Measurements from ENCODE around the gene SLC7A10. TPM values are rescaled to one million over a fixed set of nuclear protein-coding genes. Genes with fewer than 3 reads are reported as not detected.

SLC7A10 gene
- total and polyA plus RNA-seq, 3 donors from 2014 or later = 2.1 to 5.8 (median 3.0) TPM

DNA sequence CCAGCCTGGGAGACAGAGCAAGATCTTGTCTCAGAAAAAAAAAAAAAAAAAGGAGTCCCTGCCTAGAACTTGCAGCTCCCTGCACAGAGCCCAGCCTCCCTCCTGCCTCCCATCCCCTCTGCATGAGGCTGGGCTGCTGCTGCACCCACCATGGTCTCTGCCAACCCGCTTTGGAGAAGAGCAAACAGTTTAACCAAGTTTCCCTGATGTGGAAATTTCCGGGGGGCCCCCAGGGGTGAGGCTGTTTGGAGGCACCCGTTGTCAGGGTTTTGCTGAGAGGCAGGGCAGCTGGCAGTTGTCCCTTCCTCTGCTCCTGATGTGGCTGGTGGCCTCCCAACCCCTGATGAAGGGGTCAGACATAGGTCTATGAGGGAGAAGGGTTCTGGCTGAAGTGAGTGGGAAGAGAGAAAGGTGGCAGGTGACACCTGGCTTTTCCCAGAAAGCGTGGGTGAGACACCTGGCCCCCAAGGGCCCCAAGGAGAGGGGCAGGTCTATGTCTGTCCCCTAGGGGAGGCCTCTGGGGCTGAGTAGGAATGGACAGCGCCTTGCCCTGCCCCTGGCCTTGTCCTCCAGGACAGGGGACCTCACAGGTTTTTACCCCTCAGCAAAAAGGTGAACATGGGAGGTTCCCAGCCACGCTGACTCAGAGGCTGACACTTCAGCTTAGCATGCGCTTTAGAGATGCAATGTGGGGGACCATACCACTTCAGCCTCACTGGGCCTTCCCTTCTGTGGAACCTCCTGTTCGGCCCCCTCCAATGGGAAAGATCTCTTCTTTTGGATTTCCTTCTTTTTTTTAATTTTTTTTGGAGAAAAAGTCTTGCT, 26.0 kb downstream of the SLC7A10 start:
- DNase-seq = no peak
- Histone ChIP-seq H3K36me3 (ENCODE audit: low read depth, missing control alignments) (no peaks in the 10 kb centered on the region), H3K27ac (no peak overlapping the region), H3K9me3 (no peaks in the 10 kb centered on the region), H3K4me1 (peaks cover 8% of the 10 kb centered on the region), H3K4me3 (no peak overlapping the region), H3K27me3 (no peaks in the 10 kb centered on the region)
- no peak for TF ChIP-seq POLR2A (IDR thresholded peaks at IDR 0.05)
- TF ChIP-seq, protein P1, sequence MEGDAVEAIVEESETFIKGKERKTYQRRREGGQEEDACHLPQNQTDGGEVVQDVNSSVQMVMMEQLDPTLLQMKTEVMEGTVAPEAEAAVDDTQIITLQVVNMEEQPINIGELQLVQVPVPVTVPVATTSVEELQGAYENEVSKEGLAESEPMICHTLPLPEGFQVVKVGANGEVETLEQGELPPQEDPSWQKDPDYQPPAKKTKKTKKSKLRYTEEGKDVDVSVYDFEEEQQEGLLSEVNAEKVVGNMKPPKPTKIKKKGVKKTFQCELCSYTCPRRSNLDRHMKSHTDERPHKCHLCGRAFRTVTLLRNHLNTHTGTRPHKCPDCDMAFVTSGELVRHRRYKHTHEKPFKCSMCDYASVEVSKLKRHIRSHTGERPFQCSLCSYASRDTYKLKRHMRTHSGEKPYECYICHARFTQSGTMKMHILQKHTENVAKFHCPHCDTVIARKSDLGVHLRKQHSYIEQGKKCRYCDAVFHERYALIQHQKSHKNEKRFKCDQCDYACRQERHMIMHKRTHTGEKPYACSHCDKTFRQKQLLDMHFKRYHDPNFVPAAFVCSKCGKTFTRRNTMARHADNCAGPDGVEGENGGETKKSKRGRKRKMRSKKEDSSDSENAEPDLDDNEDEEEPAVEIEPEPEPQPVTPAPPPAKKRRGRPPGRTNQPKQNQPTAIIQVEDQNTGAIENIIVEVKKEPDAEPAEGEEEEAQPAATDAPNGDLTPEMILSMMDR (IDR thresholded peaks at IDR 0.05) = no peak
- 76 to 77% methylated on average over 8 of the region's 8 CpGs for WGBS, 2 donors
- intact Hi-C loops (cut with DNase I; ENCODE audit: low total_unique reads) = no loop called here

DNA sequence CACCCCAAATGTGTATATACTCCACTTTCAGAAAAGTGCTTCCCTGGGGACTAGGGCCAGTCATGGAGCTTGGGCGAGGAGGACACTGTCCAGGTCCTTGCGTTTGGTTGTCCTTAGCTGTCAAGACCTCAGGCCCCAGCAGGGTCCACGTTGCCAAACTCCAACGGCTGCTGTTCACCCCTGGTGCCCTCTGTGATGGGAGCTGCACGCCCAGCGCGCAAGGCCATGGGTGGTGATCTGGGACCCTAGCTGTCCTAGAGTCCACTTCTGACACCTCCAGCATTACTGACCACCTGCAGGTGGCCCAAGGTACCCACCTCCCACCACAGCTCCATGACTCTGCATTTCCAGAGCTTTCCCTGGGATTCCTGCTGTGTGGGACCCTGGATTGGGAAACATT, 27.5 kb downstream of the SLC7A10 start:
- no peak for DNase-seq
- Histone ChIP-seq H3K4me1 (peaks cover 8% of the 10 kb centered on the region), H3K9me3 (no peaks in the 10 kb centered on the region), H3K36me3 (ENCODE audit: low read depth, missing control alignments) (no peaks in the 10 kb centered on the region), H3K4me3 (no peak overlapping the region), H3K27me3 (no peaks in the 10 kb centered on the region), H3K27ac (no peak overlapping the region)
- intact Hi-C loops (cut with DNase I; ENCODE audit: low total_unique reads) = no loop called here
- TF ChIP-seq, protein P1 (IDR thresholded peaks at IDR 0.05) = no peak
- no peak for TF ChIP-seq POLR2A (IDR thresholded peaks at IDR 0.05)
- 90 to 97% methylated on average over 4 to 7 of the region's 7 CpGs for WGBS, 2 donors

DNA sequence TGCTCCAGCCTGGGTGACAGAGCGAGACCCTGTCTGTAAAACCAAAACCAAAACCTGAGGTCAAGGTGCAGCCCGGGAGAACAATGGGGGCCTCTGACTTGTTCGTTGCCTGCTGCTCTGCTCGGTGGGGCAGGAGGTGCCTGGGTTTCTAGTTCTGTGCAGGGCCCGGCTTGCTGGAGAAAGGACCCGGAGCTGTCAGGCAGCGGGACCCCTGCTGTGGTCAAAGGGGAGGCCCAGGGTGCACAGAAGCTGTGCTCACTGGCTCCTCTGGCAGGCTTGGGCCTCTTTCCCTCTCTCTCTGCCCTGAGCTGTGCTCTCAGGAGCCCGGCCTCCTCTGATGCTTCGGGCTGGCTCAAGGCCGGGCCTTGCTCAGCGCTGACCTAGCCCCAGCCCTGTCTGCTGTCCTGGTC, 28.1 kb downstream of the SLC7A10 start:
- intact Hi-C loops (cut with DNase I; ENCODE audit: low total_unique reads) = no loop called here
- no peak for DNase-seq
- Histone ChIP-seq H3K4me1 (peaks cover 8% of the 10 kb centered on the region), H3K36me3 (ENCODE audit: low read depth, missing control alignments) (no peaks in the 10 kb centered on the region), H3K27me3 (no peaks in the 10 kb centered on the region), H3K27ac (no peak overlapping the region), H3K4me3 (no peak overlapping the region), H3K9me3 (no peaks in the 10 kb centered on the region)
- WGBS, 2 donors = 95 to 96% methylated on average over 9 to 10 of the region's 11 CpGs
- TF ChIP-seq, protein P1 (IDR thresholded peaks at IDR 0.05) = no peak
- no peak for TF ChIP-seq POLR2A (IDR thresholded peaks at IDR 0.05)

DNA sequence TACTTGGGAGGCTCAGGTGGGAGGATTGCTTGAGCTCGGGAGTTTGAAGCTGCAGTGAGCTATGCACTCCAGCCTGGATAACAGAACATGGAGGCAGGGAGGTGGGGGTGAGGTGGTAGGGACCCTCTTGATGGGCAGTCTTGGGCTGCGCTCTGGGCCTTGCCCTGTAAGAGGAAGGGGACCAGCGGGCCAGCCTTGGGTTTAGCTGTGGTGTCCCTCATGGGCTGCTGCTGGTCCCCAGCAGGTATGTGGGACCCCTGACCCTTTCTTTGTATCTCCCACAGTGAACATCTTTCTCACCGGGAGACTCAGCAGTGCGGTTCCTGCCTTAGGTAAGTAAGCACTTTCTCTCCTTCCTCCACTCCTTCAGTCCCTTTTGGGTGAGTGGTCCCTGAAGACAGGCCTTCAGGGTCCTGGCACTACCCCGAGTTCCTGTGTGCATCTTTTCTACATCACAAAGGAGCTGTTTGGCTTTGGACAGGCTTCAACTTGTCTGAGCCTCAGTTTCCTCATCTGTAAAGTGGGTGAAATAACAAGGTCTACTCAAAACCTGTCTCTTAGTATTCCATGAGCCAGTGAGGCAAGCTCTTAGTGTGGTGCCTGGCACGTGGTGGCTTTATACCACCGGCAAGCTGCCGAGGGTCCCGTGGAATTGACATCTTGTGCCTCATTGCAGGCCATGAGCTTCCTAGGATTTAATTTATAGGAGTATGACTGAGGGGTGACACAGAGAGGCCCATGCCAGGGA, 29.0 kb downstream of the SLC7A10 start:
- no peak for TF ChIP-seq POLR2A (IDR thresholded peaks at IDR 0.05)
- TF ChIP-seq, protein P1 (IDR thresholded peaks at IDR 0.05) = no peak
- 92 to 94% methylated on average over 10 of the region's 10 CpGs for WGBS, 2 donors
- intact Hi-C loops (cut with DNase I; ENCODE audit: low total_unique reads) = no loop called here
- no peak overlapping the region for H3K4me3 ChIP-seq
- H3K9me3 ChIP-seq = no peaks in the 10 kb centered on the region
- H3K4me1 ChIP-seq = peaks cover 8% of the 10 kb centered on the region
- no peaks in the 10 kb centered on the region for H3K36me3 ChIP-seq (ENCODE audit: low read depth, missing control alignments)
- no peaks in the 10 kb centered on the region for H3K27me3 ChIP-seq
- H3K27ac ChIP-seq = no peak overlapping the region
- no peak for DNase-seq

All from testis (tissue), 3 donors.